ENCODE measurements around the gene PPY. TPM values are rescaled to one million over a fixed set of nuclear protein-coding genes. Genes with fewer than 3 reads are reported as not detected.

PPY gene
- polyA plus RNA-seq, 3 donors = not detected

- Mint-ChIP-seq H3K4me3 (no peak overlapping the region), H3K4me1 (peaks cover 14% of the 10 kb centered on the region), H3K36me3 (no peaks in the 10 kb centered on the region), H3K27ac (no peak overlapping the region), H3K9me3 (no peaks in the 10 kb centered on the region), H3K27me3 (ENCODE audit: low read depth in 3 of 3) (peaks cover 6 to 14% (median 8%) of the 10 kb centered on the region in 3 donors)
- Histone ChIP-seq H3K27ac (ENCODE audit: low read depth in 1 of 2, low read length in 2 of 2) (no peak overlapping the region), H3K4me3 (replicated peaks in 1 of 3; ENCODE audit: low read depth in 2 of 3, low read length in 3 of 3) (no peak overlapping the region), H2AFZ (ENCODE audit: insufficient read depth, low read depth, low read length, poor library complexity, severe bottlenecking) (no peak overlapping the region), H3K4me2 (replicated peaks; ENCODE audit: extremely low read depth, low read length, poor library complexity, severe bottlenecking) (no peak overlapping the region), H3K27me3 (ENCODE audit: control insufficient read depth in 2 of 2, insufficient read depth in 2 of 2, low read length in 2 of 2) (peaks cover 6 to 7% of the 10 kb centered on the region in 2 donors), H3K4me1 (ENCODE audit: control insufficient read depth in 1 of 2, insufficient read depth in 2 of 2, low read length in 2 of 2) (peaks cover 9 to 13% of the 10 kb centered on the region in 2 donors), H4K20me1 (ENCODE audit: insufficient read depth, low read length) (no peaks in the 10 kb centered on the region), H3K9me3 (replicated peaks in 1 of 2; ENCODE audit: control insufficient read depth in 1 of 2, insufficient read depth in 1 of 2, low read length in 2 of 2) (no peaks in the 10 kb centered on the region), H3K79me2 (ENCODE audit: insufficient read depth, low read length) (no peaks in the 10 kb centered on the region), H3K36me3 (replicated peaks in 1 of 2; ENCODE audit: control insufficient read depth in 1 of 2, insufficient read depth in 2 of 2, low read length in 2 of 2) (no peaks in the 10 kb centered on the region), H3K9ac (ENCODE audit: insufficient read depth, low read length, poor library complexity, severe bottlenecking) (no peak overlapping the region)
- no peak for DNase-seq
- no CpG with 5 or more reads among the region's 2 CpGs for WGBS (ENCODE audit: insufficient coverage)
- TF ChIP-seq, protein P1, sequence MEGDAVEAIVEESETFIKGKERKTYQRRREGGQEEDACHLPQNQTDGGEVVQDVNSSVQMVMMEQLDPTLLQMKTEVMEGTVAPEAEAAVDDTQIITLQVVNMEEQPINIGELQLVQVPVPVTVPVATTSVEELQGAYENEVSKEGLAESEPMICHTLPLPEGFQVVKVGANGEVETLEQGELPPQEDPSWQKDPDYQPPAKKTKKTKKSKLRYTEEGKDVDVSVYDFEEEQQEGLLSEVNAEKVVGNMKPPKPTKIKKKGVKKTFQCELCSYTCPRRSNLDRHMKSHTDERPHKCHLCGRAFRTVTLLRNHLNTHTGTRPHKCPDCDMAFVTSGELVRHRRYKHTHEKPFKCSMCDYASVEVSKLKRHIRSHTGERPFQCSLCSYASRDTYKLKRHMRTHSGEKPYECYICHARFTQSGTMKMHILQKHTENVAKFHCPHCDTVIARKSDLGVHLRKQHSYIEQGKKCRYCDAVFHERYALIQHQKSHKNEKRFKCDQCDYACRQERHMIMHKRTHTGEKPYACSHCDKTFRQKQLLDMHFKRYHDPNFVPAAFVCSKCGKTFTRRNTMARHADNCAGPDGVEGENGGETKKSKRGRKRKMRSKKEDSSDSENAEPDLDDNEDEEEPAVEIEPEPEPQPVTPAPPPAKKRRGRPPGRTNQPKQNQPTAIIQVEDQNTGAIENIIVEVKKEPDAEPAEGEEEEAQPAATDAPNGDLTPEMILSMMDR (IDR thresholded peaks at IDR 0.05) = no peak
- intact Hi-C loops (cut with micrococcal nuclease) = no loop called here
Observed at GRCh38 chr17:43914451-43914850, 27.8 kb downstream of the PPY start.

DNA sequence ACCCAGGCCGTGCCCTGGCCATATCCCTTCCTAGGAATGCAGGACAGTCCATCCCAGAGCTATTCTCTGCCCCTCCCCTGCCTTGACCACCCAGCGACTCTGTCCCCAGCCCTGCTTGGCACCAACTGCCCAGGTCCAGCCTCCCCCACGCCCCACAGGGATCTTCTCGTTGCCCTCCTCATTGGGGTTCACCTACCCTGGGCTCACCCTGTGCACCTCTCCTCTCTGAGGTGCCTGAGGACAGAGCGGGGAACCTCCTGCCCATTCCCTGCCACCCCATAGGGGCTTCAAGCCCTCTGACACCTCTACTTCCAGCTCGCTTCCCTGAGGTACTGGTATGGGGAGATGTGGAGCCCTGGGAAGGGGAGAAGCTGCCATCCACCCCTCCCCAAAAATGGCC, 28.7 kb downstream of the PPY start:
- peaks cover 14% of the 10 kb centered on the region for H3K4me1 Mint-ChIP-seq
- peaks cover 13 to 22% (median 16%) of the 10 kb centered on the region in 3 donors for H3K27me3 Mint-ChIP-seq (ENCODE audit: low read depth in 3 of 3)
- Histone ChIP-seq H2AFZ (ENCODE audit: insufficient read depth, low read depth, low read length, poor library complexity, severe bottlenecking) (no peak overlapping the region), H3K27ac (ENCODE audit: low read depth in 1 of 2, low read length in 2 of 2) (no peak overlapping the region), H3K36me3 (replicated peaks in 1 of 2; ENCODE audit: control insufficient read depth in 1 of 2, insufficient read depth in 2 of 2, low read length in 2 of 2) (no peaks in the 10 kb centered on the region), H3K4me2 (replicated peaks; ENCODE audit: extremely low read depth, low read length, poor library complexity, severe bottlenecking) (no peak overlapping the region), H3K79me2 (ENCODE audit: insufficient read depth, low read length) (no peaks in the 10 kb centered on the region), H3K27me3 (ENCODE audit: control insufficient read depth in 2 of 2, insufficient read depth in 2 of 2, low read length in 2 of 2) (peaks cover 11 to 15% of the 10 kb centered on the region in 2 donors), H3K4me1 (ENCODE audit: control insufficient read depth in 1 of 2, insufficient read depth in 2 of 2, low read length in 2 of 2) (peaks cover 9 to 13% of the 10 kb centered on the region in 2 donors), H4K20me1 (ENCODE audit: insufficient read depth, low read length) (no peaks in the 10 kb centered on the region), H3K9me3 (replicated peaks in 1 of 2; ENCODE audit: control insufficient read depth in 1 of 2, insufficient read depth in 1 of 2, low read length in 2 of 2) (no peaks in the 10 kb centered on the region), H3K9ac (ENCODE audit: insufficient read depth, low read length, poor library complexity, severe bottlenecking) (no peak overlapping the region), H3K4me3 (replicated peaks in 1 of 3; ENCODE audit: low read depth in 2 of 3, low read length in 3 of 3) (no peak overlapping the region)
- TF ChIP-seq, protein P1 (IDR thresholded peaks at IDR 0.05) = no peak
- no peak overlapping the region for H3K4me3 Mint-ChIP-seq
- intact Hi-C loops (cut with micrococcal nuclease) = no loop called here
- no peak for DNase-seq
- H3K9me3 Mint-ChIP-seq = peaks cover 0 to 5% (median 0%) of the 10 kb centered on the region in 7 donors
- WGBS (ENCODE audit: insufficient coverage) = 94% methylated on average over 4 of the region's 6 CpGs
- no peaks in the 10 kb centered on the region for H3K36me3 Mint-ChIP-seq
- no peak overlapping the region for H3K27ac Mint-ChIP-seq
